Activated naive CD8-positive, alpha-beta T cell treated with anti-CD3 and anti-CD28 coated beads for 36 hours (primary cell): Measurements from ENCODE around the gene VPS26C. TPM values are rescaled to one million over a fixed set of nuclear protein-coding genes. Genes with fewer than 3 reads are reported as not detected.

Source experiments
- DNase-seq: peaks from one replicate; pipeline ENCODE4 v3.0.0; 2021
- H3K27ac Mint-ChIP-seq: one replicate; pipeline ENCODE4 v1.8.0; 2022; ENCODE audit warnings: mild to moderate bottlenecking, moderate library complexity, mixed read lengths
- H3K27me3 Mint-ChIP-seq: one replicate; pipeline ENCODE4 v1.8.0; 2022; ENCODE audit warnings: mild to moderate bottlenecking, mixed read lengths
- H3K36me3 Mint-ChIP-seq: one replicate; pipeline ENCODE4 v1.8.0; 2021; ENCODE audit warnings: mild to moderate bottlenecking, mixed read lengths
- H3K4me1 Mint-ChIP-seq: one replicate; pipeline ENCODE4 v1.8.0; 2021; ENCODE audit warnings: mixed read lengths
- H3K4me3 Mint-ChIP-seq: one replicate; pipeline ENCODE4 v1.8.0; 2022; ENCODE audit warnings: mild to moderate bottlenecking, moderate library complexity, mixed read lengths
- H3K9me3 Mint-ChIP-seq: one replicate; pipeline ENCODE4 v1.8.0; 2022; ENCODE audit warnings: mixed read lengths
- total RNA-seq, 2 experiments: library from RNA; stranded (reverse); gene quantifications; one replicate each; pipeline ENCODE4 v1.2.3, GENCODE V29; 2021

VPS26C gene
- total RNA-seq, 2 experiments from 2014 or later, result 60.7 to 62.6 TPM

DNA sequence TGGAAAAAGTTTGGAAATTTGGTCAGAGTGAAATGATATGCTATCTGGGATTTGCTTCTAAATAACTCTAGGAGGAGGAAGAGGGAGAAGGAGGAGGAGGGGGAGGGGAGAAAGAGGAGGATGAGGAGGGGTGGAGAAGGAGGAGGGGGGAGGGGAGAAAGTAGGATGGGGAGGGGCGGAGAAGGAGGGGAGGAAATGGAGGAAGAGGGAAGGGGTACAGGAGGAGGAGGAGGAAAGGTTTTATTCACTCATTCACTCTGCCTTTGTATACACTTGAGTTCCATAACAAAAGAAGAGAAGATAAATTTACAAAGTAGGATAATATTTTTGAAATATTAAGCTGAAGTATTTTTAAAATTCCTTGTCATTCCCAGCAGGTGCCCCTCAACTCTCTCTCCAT is 6.3 kb upstream of the VPS26C start:
- Mint-ChIP-seq H3K4me3 (no peak overlapping the region), H3K36me3 (no peaks in the 10 kb centered on the region), H3K27me3 (no peaks in the 10 kb centered on the region), H3K9me3 (no peaks in the 10 kb centered on the region), H3K4me1 (peaks cover 7% of the 10 kb centered on the region), H3K27ac (no peak overlapping the region)
- DNase-seq, result no peak

GRCh38 chr21:37272897-37273296 is 5.8 kb upstream of the VPS26C start:
- H3K27me3 Mint-ChIP-seq, result no peaks in the 10 kb centered on the region
- H3K36me3 Mint-ChIP-seq, result no peaks in the 10 kb centered on the region
- DNase-seq, result no peak
- no peak overlapping the region for H3K27ac Mint-ChIP-seq
- H3K9me3 Mint-ChIP-seq, result no peaks in the 10 kb centered on the region
- H3K4me1 Mint-ChIP-seq, result peaks cover 7% of the 10 kb centered on the region
- H3K4me3 Mint-ChIP-seq, result no peak overlapping the region

DNA sequence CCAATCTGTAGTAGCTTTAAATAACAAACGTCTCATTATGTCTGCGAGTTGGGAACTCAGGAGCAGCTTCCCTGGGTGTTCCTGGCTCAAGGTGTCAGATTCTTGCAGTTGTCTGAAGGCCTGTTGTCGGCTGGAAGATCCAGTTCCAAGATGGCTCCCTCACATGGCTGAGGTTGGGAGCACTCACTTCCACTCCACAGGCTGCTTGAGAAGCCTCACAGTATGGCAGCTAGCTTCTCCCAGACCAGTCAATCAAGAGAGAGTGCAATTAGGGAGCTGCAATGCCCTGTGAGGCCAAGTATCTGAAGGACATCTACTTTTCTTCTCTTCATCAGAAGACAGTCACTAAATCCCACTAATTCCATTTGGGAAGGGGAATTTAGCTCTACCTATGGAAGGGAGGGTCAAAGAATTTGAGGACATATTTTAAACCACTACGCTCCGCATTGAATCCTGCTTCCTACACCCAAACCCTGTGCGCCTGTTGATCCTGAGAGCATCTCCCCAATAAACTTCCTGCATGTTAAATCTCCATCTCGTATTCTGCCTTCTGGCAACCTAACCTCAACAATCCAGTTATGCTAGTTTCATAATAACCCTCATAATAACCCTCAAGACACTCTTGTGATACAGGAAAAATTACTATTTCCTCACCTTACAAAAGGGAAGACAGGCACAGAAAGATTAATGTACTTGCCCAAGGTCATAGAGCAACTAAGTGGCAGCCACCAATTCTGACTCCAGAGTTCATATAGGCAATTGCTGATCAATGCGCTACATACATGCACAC is 3.6 kb upstream of the VPS26C start:
- Mint-ChIP-seq H3K36me3 (peaks cover 7% of the 10 kb centered on the region), H3K27ac (no peak overlapping the region), H3K4me1 (peaks cover 14% of the 10 kb centered on the region), H3K27me3 (no peaks in the 10 kb centered on the region), H3K9me3 (no peaks in the 10 kb centered on the region), H3K4me3 (no peak overlapping the region)
- no peak for DNase-seq

GRCh38 chr21:37269481-37269880 is 2.3 kb upstream of the VPS26C start:
- Mint-ChIP-seq H3K4me3 (peak overlapping the region; percentile 97), H3K9me3 (no peaks in the 10 kb centered on the region), H3K27ac (peak overlapping the region; percentile 69)

GRCh38 chr21:37268186-37268503 is 1.0 kb upstream of the VPS26C start:
- Mint-ChIP-seq H3K27me3 (no peaks in the 10 kb centered on the region), H3K4me3 (peak overlapping the region; percentile 97), H3K27ac (peak overlapping the region; percentile 97), H3K36me3 (peaks cover 22% of the 10 kb centered on the region), H3K9me3 (no peaks in the 10 kb centered on the region), H3K4me1 (peaks cover 29% of the 10 kb centered on the region)
- no peak for DNase-seq

More at GRCh38 chr21:37269481-37269880, 2.3 kb upstream of the VPS26C start:
- DNase-seq, result no peak
- Mint-ChIP-seq H3K4me1 (peaks cover 25% of the 10 kb centered on the region), H3K27me3 (no peaks in the 10 kb centered on the region), H3K36me3 (peaks cover 12% of the 10 kb centered on the region)

- H3K36me3 Mint-ChIP-seq, result peaks cover 23% of the 10 kb centered on the region
- peak; percentile 64 for DNase-seq
- peaks cover 29% of the 10 kb centered on the region for H3K4me1 Mint-ChIP-seq
- H3K9me3 Mint-ChIP-seq, result no peaks in the 10 kb centered on the region
- no peaks in the 10 kb centered on the region for H3K27me3 Mint-ChIP-seq
- peak overlapping the region; percentile 97 for H3K27ac Mint-ChIP-seq
- H3K4me3 Mint-ChIP-seq, result peak overlapping the region; percentile 97
Measured at GRCh38 chr21:37266515-37267221, 466 bp downstream of the VPS26C start.

DNA sequence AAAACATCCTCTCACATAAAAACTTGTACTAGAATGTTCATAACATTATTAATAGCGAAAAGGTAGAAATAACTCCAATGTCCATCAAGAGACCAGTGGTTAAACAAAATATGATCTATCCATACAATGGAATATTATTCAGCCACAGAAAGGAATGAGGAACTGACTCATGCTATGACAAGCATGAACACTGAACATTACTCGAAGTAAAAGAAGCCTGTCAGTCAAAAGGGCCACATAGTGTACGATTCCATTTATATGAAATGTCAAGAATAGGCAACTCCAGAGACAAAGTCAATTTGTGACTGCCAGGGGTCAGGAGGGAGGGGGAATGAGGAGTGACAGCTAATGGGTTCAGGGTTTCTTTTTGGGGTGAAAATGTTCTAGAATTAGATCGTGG is 2.3 kb downstream of the VPS26C start:
- DNase-seq, result no peak
- peaks cover 29% of the 10 kb centered on the region for H3K36me3 Mint-ChIP-seq

GRCh38 chr21:37263827-37264600 is 3.1 kb downstream of the VPS26C start:
- no peak overlapping the region for H3K4me3 Mint-ChIP-seq
- no peak for DNase-seq
- peaks cover 32% of the 10 kb centered on the region for H3K36me3 Mint-ChIP-seq
- H3K27me3 Mint-ChIP-seq, result no peaks in the 10 kb centered on the region
- H3K4me1 Mint-ChIP-seq, result peaks cover 33% of the 10 kb centered on the region
- no peaks in the 10 kb centered on the region for H3K9me3 Mint-ChIP-seq
- H3K27ac Mint-ChIP-seq, result no peak overlapping the region

More for the DNA sequence above, 2.3 kb downstream of the VPS26C start:
- no peaks in the 10 kb centered on the region for H3K9me3 Mint-ChIP-seq
- no peaks in the 10 kb centered on the region for H3K27me3 Mint-ChIP-seq
- H3K4me3 Mint-ChIP-seq, result peak overlapping the region; percentile 42
- H3K4me1 Mint-ChIP-seq, result peaks cover 29% of the 10 kb centered on the region
- peak overlapping the region; percentile 54 for H3K27ac Mint-ChIP-seq

DNA sequence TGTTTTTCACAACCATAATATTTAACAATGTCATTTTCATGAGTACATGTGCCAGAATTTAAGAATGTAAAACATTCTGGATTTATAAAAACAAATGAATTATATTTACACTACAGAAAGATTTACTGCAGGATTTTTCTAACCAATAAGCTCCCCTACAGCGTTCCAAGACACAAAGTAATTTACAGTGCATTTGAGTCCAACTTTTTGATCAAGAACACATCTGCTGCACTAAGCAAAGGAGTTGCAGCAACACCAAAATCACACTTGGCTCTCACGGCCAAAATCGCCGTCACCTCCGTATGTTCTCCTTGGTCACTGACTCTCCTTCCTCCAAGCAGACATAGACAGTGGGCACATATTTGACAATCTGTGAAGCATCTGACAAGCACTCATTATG is 7.7 kb downstream of the VPS26C start:
- H3K27ac Mint-ChIP-seq, result peak overlapping the region; percentile 95
- H3K4me3 Mint-ChIP-seq, result no peak overlapping the region
- H3K4me1 Mint-ChIP-seq, result peaks cover 36% of the 10 kb centered on the region

GRCh38 chr21:37257967-37258877 is 8.9 kb downstream of the VPS26C start:
- Mint-ChIP-seq H3K4me3 (peak overlapping the region; percentile 87), H3K4me1 (peaks cover 34% of the 10 kb centered on the region), H3K27me3 (no peaks in the 10 kb centered on the region), H3K27ac (peak overlapping the region; percentile 95), H3K9me3 (no peaks in the 10 kb centered on the region), H3K36me3 (peaks cover 32% of the 10 kb centered on the region)
- peak; percentile 87 for DNase-seq

More for the DNA sequence above, 7.7 kb downstream of the VPS26C start:
- DNase-seq, result no peak
- H3K27me3 Mint-ChIP-seq, result no peaks in the 10 kb centered on the region
- H3K36me3 Mint-ChIP-seq, result peaks cover 35% of the 10 kb centered on the region
- H3K9me3 Mint-ChIP-seq, result no peaks in the 10 kb centered on the region

DNA sequence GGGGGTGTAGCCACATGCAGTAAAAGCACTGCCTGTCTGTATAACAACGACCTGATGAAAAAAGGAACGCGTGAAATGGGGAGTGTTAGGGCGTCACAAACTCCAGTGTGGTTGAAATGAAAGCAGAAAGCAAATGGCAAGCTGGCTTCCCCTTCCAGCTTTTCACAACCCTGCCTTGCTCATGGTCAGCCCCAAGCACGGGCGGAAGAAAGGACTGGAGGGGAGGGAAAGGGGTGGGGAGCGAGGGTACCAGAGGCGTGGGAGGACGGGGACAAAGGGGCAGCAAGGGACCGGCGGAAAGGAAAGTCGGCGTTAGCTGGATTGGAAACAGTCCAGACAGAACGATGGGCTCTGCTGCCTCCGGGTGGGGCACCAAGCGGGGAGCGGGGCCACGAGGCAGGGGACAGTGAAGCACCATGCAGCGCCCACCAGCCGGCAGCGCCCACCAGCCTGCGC is 9.6 kb downstream of the VPS26C start:
- Mint-ChIP-seq H3K4me1 (peaks cover 39% of the 10 kb centered on the region), H3K36me3 (peaks cover 30% of the 10 kb centered on the region), H3K9me3 (no peaks in the 10 kb centered on the region), H3K27ac (peak overlapping the region; percentile 95), H3K4me3 (peak overlapping the region; percentile 87), H3K27me3 (no peaks in the 10 kb centered on the region)
- peak; percentile 56 for DNase-seq

DNA sequence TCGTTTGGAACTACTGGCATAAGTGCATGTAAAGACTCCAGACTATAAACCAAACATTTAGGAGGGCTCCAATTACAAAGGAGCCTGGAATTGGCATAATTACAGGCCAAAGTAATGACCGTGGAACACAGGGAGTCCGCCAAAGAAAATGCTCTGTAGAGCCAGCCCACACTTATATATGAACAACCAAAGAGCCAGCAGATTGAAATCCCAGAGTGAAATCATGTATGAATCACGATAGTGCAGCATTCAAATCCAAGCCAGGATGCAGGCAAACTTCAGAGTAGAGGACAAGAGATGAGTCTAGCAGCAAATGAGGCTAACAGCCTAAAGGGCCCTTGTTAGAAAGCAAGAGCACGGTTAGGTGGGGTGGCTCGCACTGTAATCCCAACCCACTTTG is 13.1 kb downstream of the VPS26C start:
- H3K9me3 Mint-ChIP-seq, result no peaks in the 10 kb centered on the region
- H3K27me3 Mint-ChIP-seq, result no peaks in the 10 kb centered on the region
- H3K4me3 Mint-ChIP-seq, result no peak overlapping the region
- H3K4me1 Mint-ChIP-seq, result peaks cover 56% of the 10 kb centered on the region
- H3K27ac Mint-ChIP-seq, result no peak overlapping the region
- DNase-seq, result no peak
- peaks cover 24% of the 10 kb centered on the region for H3K36me3 Mint-ChIP-seq

- peaks cover 54% of the 10 kb centered on the region for H3K4me1 Mint-ChIP-seq
- no peak overlapping the region for H3K27ac Mint-ChIP-seq
- no peaks in the 10 kb centered on the region for H3K9me3 Mint-ChIP-seq
- no peaks in the 10 kb centered on the region for H3K27me3 Mint-ChIP-seq
- no peak overlapping the region for H3K4me3 Mint-ChIP-seq
- H3K36me3 Mint-ChIP-seq, result peaks cover 18% of the 10 kb centered on the region
- DNase-seq, result no peak
Measured at GRCh38 chr21:37251294-37251634, 15.9 kb downstream of the VPS26C start.

DNA sequence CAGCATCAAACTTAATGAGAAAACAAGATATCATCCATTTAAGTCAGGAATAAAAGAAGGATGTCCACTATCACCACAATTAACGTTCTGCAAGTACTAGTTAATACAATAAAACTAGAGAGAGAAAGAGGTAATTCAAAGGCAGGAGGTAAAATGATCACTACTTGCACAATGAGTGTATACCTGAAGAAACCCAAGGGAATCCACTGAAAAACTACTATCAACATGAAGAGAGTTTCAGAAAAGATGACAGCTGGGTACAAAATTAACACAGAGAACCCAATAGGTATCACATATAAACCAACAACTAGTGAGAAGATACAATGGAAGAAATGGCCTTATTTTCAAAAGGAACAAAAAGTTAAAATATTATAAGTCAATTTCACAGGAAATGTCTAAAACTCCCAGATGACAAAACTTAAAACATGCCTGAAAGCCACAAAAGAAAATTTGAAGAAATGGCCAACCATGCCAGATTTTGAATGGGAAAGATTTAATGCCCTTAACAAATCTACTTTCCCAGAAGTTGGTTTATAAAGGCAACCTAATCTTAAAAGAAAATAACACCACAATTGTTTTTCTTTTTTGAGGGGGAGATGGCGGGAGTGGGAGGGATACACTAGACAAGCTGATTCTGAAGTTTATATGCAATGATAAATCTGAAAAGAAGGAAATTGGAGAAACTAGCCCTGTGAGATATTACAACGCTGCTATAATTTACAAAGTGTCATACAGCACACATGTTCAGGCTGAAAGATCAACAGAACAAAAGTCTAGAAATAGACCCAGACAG is 17.8 kb downstream of the VPS26C start:
- peaks cover 29% of the 10 kb centered on the region for H3K36me3 Mint-ChIP-seq
- H3K9me3 Mint-ChIP-seq, result no peaks in the 10 kb centered on the region
- no peak overlapping the region for H3K4me3 Mint-ChIP-seq
- no peaks in the 10 kb centered on the region for H3K27me3 Mint-ChIP-seq
- DNase-seq, result no peak
- H3K4me1 Mint-ChIP-seq, result peaks cover 66% of the 10 kb centered on the region
- peak overlapping the region; percentile 43 for H3K27ac Mint-ChIP-seq
